ENCODE data around the gene MYH10.

DNA sequence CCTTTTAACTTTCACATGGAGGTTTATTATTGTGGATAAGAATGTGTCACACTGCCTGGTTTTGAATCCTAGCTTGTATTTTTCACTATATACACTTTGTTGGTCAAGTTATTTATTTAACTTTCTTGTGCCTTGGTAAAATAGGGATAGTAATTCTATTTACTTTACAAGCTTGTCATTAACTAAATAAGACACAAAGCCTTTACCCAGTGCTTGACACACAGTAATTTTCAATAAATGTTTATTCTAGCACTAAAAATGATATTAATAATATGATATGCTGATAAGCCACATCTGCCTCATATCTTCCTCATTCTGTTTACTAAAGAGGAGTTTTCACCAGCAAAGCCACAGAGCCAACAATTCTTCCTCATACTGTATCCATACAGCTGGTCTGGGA, 27.8 kb downstream of the MYH10 start:
- TF ChIP-seq, protein P1, sequence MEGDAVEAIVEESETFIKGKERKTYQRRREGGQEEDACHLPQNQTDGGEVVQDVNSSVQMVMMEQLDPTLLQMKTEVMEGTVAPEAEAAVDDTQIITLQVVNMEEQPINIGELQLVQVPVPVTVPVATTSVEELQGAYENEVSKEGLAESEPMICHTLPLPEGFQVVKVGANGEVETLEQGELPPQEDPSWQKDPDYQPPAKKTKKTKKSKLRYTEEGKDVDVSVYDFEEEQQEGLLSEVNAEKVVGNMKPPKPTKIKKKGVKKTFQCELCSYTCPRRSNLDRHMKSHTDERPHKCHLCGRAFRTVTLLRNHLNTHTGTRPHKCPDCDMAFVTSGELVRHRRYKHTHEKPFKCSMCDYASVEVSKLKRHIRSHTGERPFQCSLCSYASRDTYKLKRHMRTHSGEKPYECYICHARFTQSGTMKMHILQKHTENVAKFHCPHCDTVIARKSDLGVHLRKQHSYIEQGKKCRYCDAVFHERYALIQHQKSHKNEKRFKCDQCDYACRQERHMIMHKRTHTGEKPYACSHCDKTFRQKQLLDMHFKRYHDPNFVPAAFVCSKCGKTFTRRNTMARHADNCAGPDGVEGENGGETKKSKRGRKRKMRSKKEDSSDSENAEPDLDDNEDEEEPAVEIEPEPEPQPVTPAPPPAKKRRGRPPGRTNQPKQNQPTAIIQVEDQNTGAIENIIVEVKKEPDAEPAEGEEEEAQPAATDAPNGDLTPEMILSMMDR (tag by site-specific recombination; IDR thresholded peaks at IDR 0.05), result no peak
- no peak for TF ChIP-seq PRDM1 (tag by site-specific recombination; IDR thresholded peaks at IDR 0.05)
- no peak for TF ChIP-seq ZNF311 (tag by site-specific recombination; IDR thresholded peaks at IDR 0.05; ENCODE audit: borderline replicate concordance)
- TF ChIP-seq, protein P2, sequence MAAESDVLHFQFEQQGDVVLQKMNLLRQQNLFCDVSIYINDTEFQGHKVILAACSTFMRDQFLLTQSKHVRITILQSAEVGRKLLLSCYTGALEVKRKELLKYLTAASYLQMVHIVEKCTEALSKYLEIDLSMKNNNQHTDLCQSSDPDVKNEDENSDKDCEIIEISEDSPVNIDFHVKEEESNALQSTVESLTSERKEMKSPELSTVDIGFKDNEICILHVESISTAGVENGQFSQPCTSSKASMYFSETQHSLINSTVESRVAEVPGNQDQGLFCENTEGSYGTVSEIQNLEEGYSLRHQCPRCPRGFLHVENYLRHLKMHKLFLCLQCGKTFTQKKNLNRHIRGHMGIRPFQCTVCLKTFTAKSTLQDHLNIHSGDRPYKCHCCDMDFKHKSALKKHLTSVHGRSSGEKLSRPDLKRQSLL (tag by site-specific recombination; IDR thresholded peaks at IDR 0.05), result no peak
- no peak for TF ChIP-seq ZBTB7A (tag by site-specific recombination; IDR thresholded peaks at IDR 0.05; ENCODE audit: low read depth)
- no peak for TF ChIP-seq YY1 (tag by site-specific recombination; IDR thresholded peaks at IDR 0.05)
- TF ChIP-seq ZNF426 (tag by site-specific recombination; IDR thresholded peaks at IDR 0.05), result no peak
- no peak for TF ChIP-seq SCRT1 (tag by site-specific recombination; IDR thresholded peaks at IDR 0.05; ENCODE audit: borderline replicate concordance)
- TF ChIP-seq ZNF596 (tag by site-specific recombination; IDR thresholded peaks at IDR 0.05), result no peak
- TF ChIP-seq ZNF792 (tag by site-specific recombination; IDR thresholded peaks at IDR 0.05), result no peak
- TF ChIP-seq ZNF223 (tag by site-specific recombination; IDR thresholded peaks at IDR 0.05), result no peak
